GM10847 (cell line): Measurements from ENCODE around the gene DNM3.

Experiments
- POLR2A ChIP-seq: IDR thresholded peaks from 2 replicates; pipeline ENCODE4 v1.6.1; 2011; ENCODE audit not compliant: insufficient read length; ENCODE audit errors: extremely low read depth

Gene DNM3

GRCh38 chr1:172241540-172241939, 400.2 kb downstream of the DNM3 start:
- no peak for TF ChIP-seq POLR2A

- TF ChIP-seq POLR2A, result no peak
Measured at GRCh38 chr1:172244865-172245264, 403.6 kb downstream of the DNM3 start.

- no peak for TF ChIP-seq POLR2A
Measured at GRCh38 chr1:172245788-172246187, 404.5 kb downstream of the DNM3 start.

GRCh38 chr1:172246521-172247390, 405.5 kb downstream of the DNM3 start:
- no peak for TF ChIP-seq POLR2A

- TF ChIP-seq POLR2A, result no peak
Measured at GRCh38 chr1:172251486-172251885, 410.2 kb downstream of the DNM3 start.

- TF ChIP-seq POLR2A, result no peak
Measured at GRCh38 chr1:172252321-172252720, 411.0 kb downstream of the DNM3 start.

- no peak for TF ChIP-seq POLR2A
Measured at GRCh38 chr1:172252958-172253357, 411.7 kb downstream of the DNM3 start.

- TF ChIP-seq POLR2A, result no peak
Measured at GRCh38 chr1:172254521-172255222, 413.4 kb downstream of the DNM3 start.

GRCh38 chr1:172255223-172255560, 413.9 kb downstream of the DNM3 start:
- TF ChIP-seq POLR2A, result no peak

- no peak for TF ChIP-seq POLR2A
Measured at GRCh38 chr1:172265905-172266304, 424.6 kb downstream of the DNM3 start.

- no peak for TF ChIP-seq POLR2A
Measured at GRCh38 chr1:172266528-172267174, 425.4 kb downstream of the DNM3 start.

GRCh38 chr1:172268237-172268636, 426.9 kb downstream of the DNM3 start:
- TF ChIP-seq POLR2A, result no peak

- no peak for TF ChIP-seq POLR2A
Measured at GRCh38 chr1:172269084-172269483, 427.8 kb downstream of the DNM3 start.

- TF ChIP-seq POLR2A, result no peak
Measured at GRCh38 chr1:172269644-172270043, 428.3 kb downstream of the DNM3 start.

- no peak for TF ChIP-seq POLR2A
Measured at GRCh38 chr1:172270605-172271004, 429.3 kb downstream of the DNM3 start.

- TF ChIP-seq POLR2A, result no peak
Measured at GRCh38 chr1:172272087-172272486, 430.8 kb downstream of the DNM3 start.

GRCh38 chr1:172273647-172274396, 432.5 kb downstream of the DNM3 start:
- no peak for TF ChIP-seq POLR2A
